HG02759 (cell line): ENCODE measurements around the gene ENDOV.

ENCODE experiments used
- ATAC-seq: cut with Tn5 transposase; IDR thresholded peaks from one replicate; pipeline ENCODE4 v1.9.1; 2021; ENCODE audit warnings: mild to moderate bottlenecking, moderate library complexity; ENCODE audit not compliant: unreplicated experiment

Gene ENDOV

DNA sequence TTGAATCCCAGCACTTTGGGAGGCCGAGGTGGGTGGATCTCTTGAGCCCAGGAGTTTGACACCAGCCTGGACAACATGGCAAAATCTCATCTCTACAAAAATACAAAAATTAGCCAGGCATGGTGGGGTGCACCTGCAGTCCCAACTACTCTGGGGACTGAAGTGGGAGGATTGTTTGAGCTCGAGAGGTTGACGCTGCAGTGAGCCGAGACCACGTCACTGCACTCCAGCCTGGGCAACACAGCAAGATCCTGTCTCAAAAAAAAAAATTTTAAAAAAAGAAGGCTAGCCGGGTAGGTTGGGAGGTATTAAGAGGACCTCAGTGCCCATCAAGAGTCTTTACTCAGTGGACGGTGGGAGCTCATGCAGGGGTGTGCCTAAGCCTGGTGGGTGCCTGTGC, 65.3 kb downstream of the ENDOV start:
- ATAC-seq, result no peak

DNA sequence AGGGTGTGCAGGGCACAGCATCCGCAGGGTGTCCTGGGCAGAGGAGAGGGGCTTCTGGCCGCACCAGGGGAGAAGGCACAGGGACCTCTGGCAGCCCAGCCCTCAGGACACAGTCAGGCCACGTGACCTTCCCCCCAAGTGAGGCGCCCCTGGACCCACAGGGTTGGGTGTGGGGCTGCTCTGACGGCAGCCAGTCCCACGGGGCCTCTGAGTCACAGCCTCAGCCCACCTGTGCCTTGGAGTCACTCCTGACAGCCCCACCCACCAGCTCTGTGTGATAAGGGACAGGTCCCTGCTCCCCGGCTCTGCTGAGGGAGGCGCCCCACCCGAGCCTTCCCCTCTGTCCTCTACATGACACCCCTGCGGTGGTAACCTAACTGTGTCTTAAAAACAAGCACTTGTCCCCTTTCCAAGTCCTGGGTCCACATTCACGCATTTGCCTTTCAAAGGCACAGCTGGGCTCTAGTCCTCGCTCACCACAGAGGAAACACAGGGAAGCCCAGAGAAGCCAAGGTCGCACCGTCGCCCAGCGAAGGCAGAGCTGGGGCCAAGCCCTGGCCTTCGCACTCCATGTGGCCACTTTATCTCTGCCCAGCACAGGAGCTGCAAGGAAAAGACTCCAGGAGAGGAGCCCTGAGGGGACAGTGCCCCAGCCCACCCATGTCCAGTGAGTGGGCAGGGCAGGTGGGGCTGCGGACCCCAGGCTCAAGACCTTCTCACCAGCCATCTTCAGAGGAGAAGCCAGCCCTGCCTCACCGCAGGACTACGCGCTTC, 66.5 kb downstream of the ENDOV start:
- ATAC-seq, result no peak

DNA sequence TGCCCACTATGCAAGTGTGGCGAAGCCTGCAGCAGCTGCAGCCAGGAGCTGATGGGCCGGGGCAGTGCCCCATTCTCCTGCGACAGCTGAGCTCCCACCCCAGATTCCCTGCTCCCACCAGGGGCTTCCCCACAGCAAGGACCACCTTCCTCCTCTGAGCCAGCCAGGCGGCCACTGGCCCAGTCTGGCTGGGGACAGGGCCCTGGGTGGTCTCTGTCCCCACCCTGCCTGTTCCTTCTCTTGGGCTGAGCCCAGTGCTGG, 67.0 kb downstream of the ENDOV start:
- ATAC-seq, result no peak

DNA sequence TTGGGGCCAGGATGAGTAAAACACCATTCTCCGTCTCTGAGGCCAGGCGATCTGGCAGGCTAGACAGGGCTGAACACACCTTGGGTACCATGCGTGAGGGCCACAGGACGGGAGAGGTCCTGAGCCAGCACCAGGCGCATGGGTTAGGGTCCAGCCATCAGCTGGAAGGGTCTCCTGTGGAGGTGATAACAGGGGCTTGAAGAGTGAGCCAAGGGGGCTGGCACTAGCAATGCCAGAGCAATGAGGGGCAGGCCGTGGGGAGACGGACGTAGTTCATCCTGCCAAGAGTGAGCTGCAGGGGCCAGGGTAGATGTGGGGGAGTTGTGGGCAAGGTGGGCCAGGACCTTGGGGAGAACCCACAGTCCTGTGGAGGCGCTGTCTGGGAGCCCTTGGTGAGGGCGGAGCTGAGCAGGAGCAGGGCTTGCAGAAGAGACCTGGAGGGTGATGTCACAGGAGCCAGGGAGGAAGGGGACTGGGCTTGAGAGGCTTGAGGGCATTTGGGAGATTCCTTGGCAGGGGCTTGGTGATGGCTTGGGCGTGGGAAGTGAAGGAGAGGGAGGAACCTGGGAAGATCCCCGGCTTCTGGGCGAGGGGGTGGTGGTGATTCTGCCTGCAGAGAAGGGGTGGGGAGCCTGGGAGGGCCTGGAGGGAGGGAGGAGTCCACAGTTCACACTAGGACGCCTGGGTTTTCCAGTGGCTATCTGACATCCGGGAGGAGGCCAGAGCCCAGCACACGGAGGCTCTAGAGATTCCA, 67.8 kb downstream of the ENDOV start:
- ATAC-seq, result no peak

DNA sequence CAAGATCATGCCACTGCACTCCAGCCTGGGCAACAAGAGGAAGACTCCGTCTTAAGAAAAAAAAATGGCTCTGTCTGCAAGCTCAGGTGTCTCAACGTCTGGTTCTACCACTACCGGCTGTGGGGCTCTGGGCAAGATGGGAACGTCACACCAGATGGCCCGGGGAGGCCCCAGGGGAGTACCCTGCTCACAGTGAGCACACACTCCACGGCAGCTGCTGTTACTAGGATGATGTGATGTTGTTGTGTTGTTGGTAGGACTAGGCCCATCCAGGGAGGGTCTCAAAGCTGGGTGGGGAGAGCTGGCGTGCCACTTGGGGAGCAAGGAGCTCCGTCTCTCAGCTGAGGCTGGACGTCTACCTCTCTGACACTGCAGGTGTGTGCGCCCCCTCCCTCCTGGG, 70.9 kb downstream of the ENDOV start:
- no peak for ATAC-seq

DNA sequence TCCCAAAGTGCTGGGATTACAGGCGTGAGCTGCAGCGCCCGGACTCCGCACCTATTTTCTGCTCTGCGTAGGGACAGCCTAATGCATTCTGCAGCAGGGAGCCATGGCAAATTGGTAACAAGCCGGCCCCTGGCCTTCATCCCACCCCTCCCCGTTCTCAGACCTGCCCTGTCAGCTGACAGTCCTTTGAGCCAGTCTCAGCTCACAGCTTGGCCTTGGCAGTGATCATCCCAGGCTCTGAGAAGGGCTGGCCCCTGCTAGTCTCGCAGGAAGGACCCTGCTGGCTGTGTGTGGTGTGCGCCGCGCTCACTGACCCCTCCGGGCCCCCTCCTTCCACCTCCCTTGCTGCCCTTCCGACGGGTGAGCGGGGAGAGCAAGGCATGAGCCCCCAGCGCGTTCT, 71.7 kb downstream of the ENDOV start:
- no peak for ATAC-seq

DNA sequence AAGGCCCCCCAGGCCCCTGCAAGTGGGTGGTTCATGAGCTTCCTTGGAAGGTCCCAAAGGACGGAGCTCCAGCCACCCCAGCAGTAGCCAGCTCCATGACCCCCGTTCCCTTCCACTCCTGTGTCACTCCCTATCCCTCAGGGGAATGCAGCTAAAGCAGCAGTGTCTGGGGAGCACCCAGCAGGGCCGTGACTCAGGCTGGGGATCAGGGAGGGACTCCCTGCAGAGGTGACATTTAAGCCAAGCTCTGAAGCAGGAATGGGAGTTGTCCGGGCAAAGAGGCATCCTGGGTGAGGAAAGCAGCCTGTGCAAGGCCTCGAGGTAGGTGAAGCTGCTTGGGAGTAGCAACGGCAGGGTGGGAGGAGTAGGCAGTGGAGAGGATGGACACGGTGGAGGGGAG, 72.5 kb downstream of the ENDOV start:
- no peak for ATAC-seq
